HG03565 (cell line): Measurements from ENCODE around the gene PRL.
A peak's percentile ranks its signal among the peaks of the same experiment; 100 is the strongest.

Experiments used
- ATAC-seq: cut with Tn5 transposase; IDR thresholded peaks from one replicate; pipeline ENCODE4 v1.9.1; 2021; ENCODE audit warnings: mild to moderate bottlenecking, moderate library complexity; ENCODE audit not compliant: unreplicated experiment

PRL gene

GRCh38 chr6:22296067-22296466 is 769 bp downstream of the PRL start:
- no peak for ATAC-seq

- no peak for ATAC-seq
Measured at GRCh38 chr6:22295145-22295544, 1.7 kb downstream of the PRL start.

DNA sequence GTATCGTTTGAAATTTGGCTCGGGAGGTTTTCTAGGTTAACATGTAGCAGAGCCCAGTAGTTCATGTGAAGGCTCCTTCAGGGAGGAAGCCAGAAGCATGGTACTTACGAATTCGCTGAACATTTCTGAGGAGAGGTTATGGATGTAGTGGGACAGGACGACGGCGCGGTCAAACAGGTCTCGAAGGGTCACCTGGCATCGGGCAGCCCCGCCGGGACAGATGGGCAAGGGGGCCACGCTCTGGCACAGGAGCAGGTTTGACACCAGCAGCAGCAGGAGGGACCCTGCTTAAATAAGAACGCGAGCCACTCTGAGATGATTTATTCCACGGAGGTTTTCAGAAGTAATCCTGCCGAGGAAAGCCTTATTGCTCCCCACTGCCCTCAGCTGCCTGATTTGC is 2.5 kb downstream of the PRL start:
- no peak for ATAC-seq

DNA sequence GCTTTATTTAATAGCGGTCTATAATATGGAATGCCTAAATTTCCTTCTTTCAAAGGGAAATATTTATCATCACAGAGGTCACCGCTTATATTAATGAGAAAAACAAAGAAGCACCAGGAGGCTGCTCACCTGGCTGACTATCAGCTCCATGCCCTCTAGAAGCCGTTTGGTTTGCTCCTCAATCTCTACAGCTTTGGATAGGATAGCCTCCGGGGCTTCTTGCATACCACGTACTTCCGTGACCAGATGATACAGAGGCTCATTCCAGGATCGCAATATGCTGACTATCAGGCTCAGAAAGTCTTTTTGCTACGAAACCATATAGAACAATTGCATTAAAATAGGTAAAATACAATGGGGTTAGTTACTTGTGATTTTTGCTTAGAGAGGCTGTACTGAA is 6.8 kb downstream of the PRL start:
- no peak for ATAC-seq

GRCh38 chr6:22288721-22289120 is 8.1 kb downstream of the PRL start:
- no peak for ATAC-seq

- ATAC-seq = no peak
Measured at GRCh38 chr6:22284666-22285065, 12.2 kb downstream of the PRL start.

- ATAC-seq = no peak
Measured at GRCh38 chr6:22281341-22282085, 15.3 kb downstream of the PRL start.

- ATAC-seq = no peak
Measured at GRCh38 chr6:22279427-22279826, 17.4 kb downstream of the PRL start.

GRCh38 chr6:22271081-22271480 is 25.8 kb downstream of the PRL start:
- ATAC-seq = peak; percentile 89

DNA sequence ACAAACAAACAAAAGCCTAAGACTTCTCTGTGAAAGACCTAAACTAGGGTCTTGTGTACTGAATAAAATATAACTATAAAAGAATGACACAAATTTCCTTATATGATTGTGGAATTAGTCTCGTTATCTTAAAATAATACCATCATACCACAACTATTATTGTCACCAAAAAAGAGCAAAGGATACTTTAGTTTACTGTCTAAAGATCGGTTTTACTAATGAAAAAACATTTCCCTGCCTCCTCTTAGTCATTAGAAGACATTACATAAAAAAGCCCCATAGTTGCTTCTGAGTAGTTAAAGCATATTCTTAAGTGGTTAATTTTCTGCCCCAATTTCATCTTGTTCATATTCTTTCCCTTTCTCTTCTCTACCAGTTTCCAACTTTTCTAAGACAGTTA is 33.1 kb downstream of the PRL start:
- no peak for ATAC-seq

DNA sequence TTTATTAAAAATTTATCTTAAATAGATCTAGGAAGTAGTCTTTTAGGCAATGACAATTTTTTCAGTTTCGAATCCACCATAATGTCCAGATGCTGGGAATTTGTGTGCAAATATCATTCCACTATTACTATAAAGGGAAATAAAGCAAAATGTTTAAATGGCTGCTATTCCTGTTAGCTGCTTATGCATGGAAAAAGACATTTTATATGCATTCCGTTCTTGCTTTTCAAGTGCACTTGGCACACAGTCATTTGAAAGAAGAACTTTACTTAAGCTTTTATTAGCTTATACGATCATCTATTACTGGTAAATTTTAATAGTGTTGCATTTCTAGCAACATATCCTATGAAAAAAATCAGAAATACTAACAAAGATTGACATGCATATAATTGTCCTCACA is 42.0 kb downstream of the PRL start:
- no peak for ATAC-seq

DNA sequence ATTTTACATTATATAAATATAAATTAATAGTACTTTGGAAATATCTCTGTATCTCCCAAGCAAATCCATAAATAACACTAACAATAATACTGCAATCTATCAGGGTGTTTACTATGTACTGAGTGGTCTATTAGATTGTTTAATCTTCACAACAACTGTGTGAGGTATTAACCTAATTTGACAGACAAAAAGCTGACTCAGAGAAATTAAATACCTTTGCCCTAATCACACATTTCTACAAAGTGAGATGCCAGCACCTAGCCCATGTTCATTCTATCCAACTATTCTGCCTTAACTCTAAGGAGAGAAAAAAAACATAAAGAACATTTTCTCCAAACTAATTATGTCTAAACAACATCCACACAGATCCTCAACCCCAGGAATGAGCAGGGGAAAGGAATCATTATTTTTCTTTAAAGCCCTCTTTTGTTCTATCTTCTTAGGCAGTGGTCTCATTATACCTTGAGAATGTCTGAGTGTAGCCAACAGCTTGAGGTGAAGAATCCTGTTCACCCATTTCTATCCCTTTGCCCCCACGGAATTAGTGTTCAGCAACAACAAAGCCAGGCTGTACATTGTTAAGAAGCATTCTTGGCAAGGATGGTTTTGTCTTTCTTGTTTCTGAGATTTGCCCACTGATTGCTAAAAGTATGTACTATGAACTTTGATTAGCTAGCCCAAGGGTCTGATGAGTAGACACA is 42.7 kb downstream of the PRL start:
- ATAC-seq = no peak

- ATAC-seq = no peak
Measured at GRCh38 chr6:22251348-22251747, 45.5 kb downstream of the PRL start.

GRCh38 chr6:22250486-22250885 is 46.4 kb downstream of the PRL start:
- ATAC-seq = no peak

GRCh38 chr6:22249711-22250350 is 47.0 kb downstream of the PRL start:
- ATAC-seq = no peak

- no peak for ATAC-seq
Measured at GRCh38 chr6:22248513-22249308, 48.1 kb downstream of the PRL start.

DNA sequence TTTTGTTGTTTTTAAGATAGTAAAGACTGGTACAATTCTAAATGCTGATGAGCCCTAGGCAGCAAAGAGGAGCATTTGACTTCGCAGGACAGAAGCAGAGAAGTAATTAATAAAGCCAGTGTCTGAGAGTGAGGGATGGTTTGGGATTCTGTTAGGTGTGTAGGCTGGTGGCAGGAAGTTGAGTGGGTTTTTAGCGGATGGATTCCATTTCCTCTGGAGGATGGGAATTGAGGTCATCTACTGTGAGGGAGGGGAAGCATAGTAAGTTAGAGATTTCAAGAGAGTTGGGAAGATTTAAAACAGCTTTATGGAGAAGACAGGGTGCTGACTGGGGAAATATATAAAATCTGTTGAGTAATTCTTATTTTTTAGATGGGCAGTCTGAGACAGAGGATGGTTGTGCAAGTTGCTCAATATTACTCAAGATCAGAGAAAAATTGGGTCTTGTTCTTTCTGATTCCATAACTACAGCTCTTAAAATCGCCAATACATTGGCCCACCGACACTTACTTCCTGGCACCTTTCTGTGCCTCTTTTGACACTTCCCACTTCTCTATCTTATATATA is 48.8 kb downstream of the PRL start:
- no peak for ATAC-seq

- ATAC-seq = no peak
Measured at GRCh38 chr6:22240025-22240424, 56.8 kb downstream of the PRL start.

- no peak for ATAC-seq
Measured at GRCh38 chr6:22239261-22239921, 57.4 kb downstream of the PRL start.

DNA sequence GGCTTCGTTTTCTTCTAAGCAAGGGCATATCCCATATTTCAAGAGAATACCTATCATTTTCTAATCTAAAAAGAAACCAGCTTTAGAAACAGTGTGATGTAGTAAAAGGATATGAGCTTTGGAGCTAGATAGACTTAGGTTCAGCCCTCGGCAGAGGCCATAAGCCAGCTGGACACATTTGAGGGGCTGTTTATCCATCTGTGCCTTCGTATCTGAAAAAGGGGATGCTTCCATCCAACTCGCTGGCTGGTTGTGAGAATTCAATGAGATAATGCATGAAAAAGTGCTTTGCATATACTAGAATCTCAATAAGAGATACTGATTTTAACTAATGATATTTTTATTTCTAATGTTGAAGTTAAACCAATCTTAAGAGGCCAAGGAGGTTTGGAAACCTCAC is 58.0 kb downstream of the PRL start:
- no peak for ATAC-seq
